ENCODE results near the gene ENDOU. TPM values are rescaled to one million over a fixed set of nuclear protein-coding genes. Genes with fewer than 3 reads are reported as not detected.

The ENDOU gene
- polyA plus RNA-seq, 2 of the 4 experiments (the other 2 are of a cell fraction), result not detected

DNA sequence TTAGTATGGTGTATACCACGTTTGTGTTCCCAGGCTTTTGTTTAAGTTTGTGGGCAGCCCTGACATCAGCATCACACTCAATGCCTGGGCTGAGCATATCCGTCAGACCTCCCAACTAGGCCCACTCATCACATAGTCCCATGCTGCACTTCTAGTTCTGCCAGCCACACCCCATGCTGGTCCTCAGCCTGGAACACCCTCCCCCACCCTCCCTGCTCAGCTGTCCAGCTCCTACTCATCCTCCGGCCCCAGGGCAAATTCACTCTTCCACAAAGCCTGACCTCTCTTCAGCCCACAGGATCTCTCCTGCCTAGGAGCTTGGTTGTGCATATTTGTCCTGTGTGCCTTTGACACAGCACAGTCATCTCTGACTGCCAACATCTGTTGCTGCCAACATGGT lies 3.9 kb upstream of the ENDOU start:
- no peak for FAIRE-seq
- Histone ChIP-seq H3K27ac (no peak overlapping the region), H3K9me3 (no peaks in the 10 kb centered on the region), H3K4me1 (no peaks in the 10 kb centered on the region), H3K4me2 (no peak overlapping the region), H3K4me3 (no peak overlapping the region)
- ChIA-PET POLR2A (no interaction called here), CTCF (interaction anchor here (2.5 to 43.9 kb wide), 4 partner anchors 12 to 109 kb away, joined by 10 to 1399 read pairs (median 269); partner anchors contain the start of gene SLC48A1)
- DNase-seq (ENCODE audit: low read depth in 1 of 2, low spot score in 1 of 2), result no peak
- WGBS (ENCODE audit: missing lambda C conversion rate), result 68% methylated on average over 3 of the region's 3 CpGs
- TF ChIP-seq ZC3H11A (IDR thresholded peaks at IDR 0.05) (no peak), CEBPB (IDR thresholded peaks at IDR 0.05) (no peak), NR3C1 (IDR thresholded peaks at IDR 0.05) (no peak), ZFP36 (IDR thresholded peaks at IDR 0.05; ENCODE audit: borderline replicate concordance, partially characterized antibody) (no peak), RFX5 (IDR thresholded peaks at IDR 0.05) (no peak), TFCP2L1 (CRISPR knock-in tag; IDR thresholded peaks at IDR 0.05) (no peak), SMC3 (IDR thresholded peaks at IDR 0.05) (no peak), BHLHE40 (IDR thresholded peaks at IDR 0.05; ENCODE audit: low read depth, low read length) (no peak)
- ATAC-seq, result no peak

DNA sequence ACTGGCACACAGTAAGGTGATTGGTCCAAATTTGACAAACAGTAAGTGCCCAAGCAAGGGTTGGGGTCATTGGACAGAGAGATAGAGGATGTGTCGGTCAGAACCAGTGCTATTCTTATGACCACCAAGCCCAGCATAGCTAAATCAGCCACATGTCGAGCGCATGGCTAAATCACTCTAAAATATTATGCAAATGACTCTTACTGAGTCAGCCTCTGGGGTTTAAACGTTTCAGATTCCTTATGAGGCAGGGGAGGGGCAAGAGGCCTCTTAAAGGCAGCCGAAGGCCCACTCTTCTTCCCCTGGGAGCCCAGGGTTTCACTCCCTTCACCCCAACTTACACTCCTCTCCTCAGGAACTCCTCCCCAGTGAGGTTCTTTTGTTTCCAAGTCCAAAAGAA lies 603 bp upstream of the ENDOU start:
- no peak for TF ChIP-seq RNF2 (IDR thresholded peaks at IDR 0.05; ENCODE audit: borderline replicate concordance, low read depth)
- Histone ChIP-seq H3K4me2 (no peak overlapping the region), H3K9me3 (no peaks in the 10 kb centered on the region), H3K4me3 (no peak overlapping the region), H3K27ac (no peak overlapping the region), H3K4me1 (no peaks in the 10 kb centered on the region)
- ATAC-seq (no peak), DNase-seq (ENCODE audit: low read depth in 1 of 2, low spot score in 1 of 2) (no peak), FAIRE-seq (no peak)
- ChIA-PET POLR2A (no interaction called here), CTCF (interaction anchor here (0.8 to 43.9 kb wide), 8 partner anchors 11 to 224 kb away, joined by 3 to 1399 read pairs (median 10); partner anchors contain the start of gene SLC48A1)
- 63% methylated on average over 4 of the region's 5 CpGs for WGBS (ENCODE audit: missing lambda C conversion rate)

DNA sequence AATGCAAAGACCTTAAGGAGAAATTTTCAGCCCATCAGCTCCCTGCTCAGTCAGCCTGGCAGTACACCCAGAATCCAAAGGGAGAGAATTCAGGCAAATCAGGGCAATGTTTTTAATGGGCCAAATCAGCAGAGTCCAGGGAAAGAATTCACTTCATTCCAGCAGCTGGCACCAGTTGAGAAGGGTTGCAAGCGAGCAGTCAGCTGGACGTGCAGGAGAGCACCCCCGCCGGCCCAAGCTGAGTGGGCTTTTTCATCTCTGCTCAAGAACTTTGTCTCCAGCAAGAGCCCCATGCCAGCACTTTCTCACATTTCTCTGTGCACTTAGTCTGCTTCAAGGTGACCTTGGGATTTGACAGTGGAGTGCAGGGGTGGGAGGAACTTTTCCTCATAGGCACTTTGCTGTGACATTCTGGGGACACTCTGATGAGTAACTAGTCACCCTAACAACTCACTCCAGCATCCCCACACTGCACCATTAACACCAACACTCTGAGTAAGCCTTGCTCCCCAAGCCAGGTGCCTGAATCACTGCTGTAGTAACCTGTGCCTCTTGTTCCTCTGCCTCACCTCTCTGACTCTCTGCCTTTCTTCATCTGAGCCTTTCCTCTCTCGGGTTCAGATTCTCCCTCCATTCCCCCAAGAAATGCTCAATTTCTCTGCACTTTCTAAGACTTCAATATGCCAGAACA lies 2.2 kb downstream of the ENDOU start:
- 77% methylated on average over 5 of the region's 5 CpGs for WGBS (ENCODE audit: missing lambda C conversion rate)

More for the DNA sequence above, 2.2 kb downstream of the ENDOU start:
- FAIRE-seq (no peak), ATAC-seq (no peak), DNase-seq (ENCODE audit: low read depth in 1 of 2, low spot score in 1 of 2) (no peak)
- Histone ChIP-seq H3K4me2 (no peak overlapping the region), H3K9me3 (no peaks in the 10 kb centered on the region), H3K27ac (no peak overlapping the region), H3K4me1 (no peaks in the 10 kb centered on the region), H3K4me3 (no peak overlapping the region)
- TF ChIP-seq NR3C1 (IDR thresholded peaks at IDR 0.05), result no peak
- no peak for TF ChIP-seq RARB (CRISPR knock-in tag; IDR thresholded peaks at IDR 0.05)
- TF ChIP-seq RCOR1 (IDR thresholded peaks at IDR 0.05; ENCODE audit: low read depth, low read length), result no peak
- no peak for TF ChIP-seq TFCP2L1 (CRISPR knock-in tag; IDR thresholded peaks at IDR 0.05)
- no peak for TF ChIP-seq EHMT2 (IDR thresholded peaks at IDR 0.05; ENCODE audit: low read depth)
- TF ChIP-seq SREBF2 (IDR thresholded peaks at IDR 0.05), result no peak
- TF ChIP-seq, protein P1, sequence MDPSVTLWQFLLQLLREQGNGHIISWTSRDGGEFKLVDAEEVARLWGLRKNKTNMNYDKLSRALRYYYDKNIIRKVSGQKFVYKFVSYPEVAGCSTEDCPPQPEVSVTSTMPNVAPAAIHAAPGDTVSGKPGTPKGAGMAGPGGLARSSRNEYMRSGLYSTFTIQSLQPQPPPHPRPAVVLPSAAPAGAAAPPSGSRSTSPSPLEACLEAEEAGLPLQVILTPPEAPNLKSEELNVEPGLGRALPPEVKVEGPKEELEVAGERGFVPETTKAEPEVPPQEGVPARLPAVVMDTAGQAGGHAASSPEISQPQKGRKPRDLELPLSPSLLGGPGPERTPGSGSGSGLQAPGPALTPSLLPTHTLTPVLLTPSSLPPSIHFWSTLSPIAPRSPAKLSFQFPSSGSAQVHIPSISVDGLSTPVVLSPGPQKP (IDR thresholded peaks at IDR 0.05; ENCODE audit: low read depth, low read length), result no peak
- TF ChIP-seq, protein P2, sequence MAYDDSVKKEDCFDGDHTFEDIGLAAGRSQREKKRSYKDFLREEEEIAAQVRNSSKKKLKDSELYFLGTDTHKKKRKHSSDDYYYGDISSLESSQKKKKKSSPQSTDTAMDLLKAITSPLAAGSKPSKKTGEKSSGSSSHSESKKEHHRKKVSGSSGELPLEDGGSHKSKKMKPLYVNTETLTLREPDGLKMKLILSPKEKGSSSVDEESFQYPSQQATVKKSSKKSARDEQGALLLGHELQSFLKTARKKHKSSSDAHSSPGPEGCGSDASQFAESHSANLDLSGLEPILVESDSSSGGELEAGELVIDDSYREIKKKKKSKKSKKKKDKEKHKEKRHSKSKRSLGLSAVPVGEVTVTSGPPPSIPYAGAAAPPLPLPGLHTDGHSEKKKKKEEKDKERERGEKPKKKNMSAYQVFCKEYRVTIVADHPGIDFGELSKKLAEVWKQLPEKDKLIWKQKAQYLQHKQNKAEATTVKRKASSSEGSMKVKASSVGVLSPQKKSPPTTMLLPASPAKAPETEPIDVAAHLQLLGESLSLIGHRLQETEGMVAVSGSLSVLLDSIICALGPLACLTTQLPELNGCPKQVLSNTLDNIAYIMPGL (CRISPR knock-in tag; IDR thresholded peaks at IDR 0.05; ENCODE audit: borderline replicate concordance), result no peak
- no peak for TF ChIP-seq CBX8 (IDR thresholded peaks at IDR 0.05)
- no peak for TF ChIP-seq RNF2 (IDR thresholded peaks at IDR 0.05; ENCODE audit: borderline replicate concordance, low read depth)
- no peak for TF ChIP-seq ZSCAN20 (CRISPR knock-in tag; IDR thresholded peaks at IDR 0.05)
- TF ChIP-seq TP53 (CRISPR knock-in tag; IDR thresholded peaks at IDR 0.05), result no peak
- TF ChIP-seq HOXB13 (CRISPR knock-in tag; IDR thresholded peaks at IDR 0.05; ENCODE audit: low read depth), result no peak
- TF ChIP-seq JUN (IDR thresholded peaks at IDR 0.05), result no peak
- TF ChIP-seq ZC3H11A (IDR thresholded peaks at IDR 0.05), result no peak
- TF ChIP-seq ESRRA (IDR thresholded peaks at IDR 0.05; ENCODE audit: borderline replicate concordance, low read length), result no peak
- no peak for TF ChIP-seq PHF8 (IDR thresholded peaks at IDR 0.05; ENCODE audit: borderline replicate concordance, low read depth)
- TF ChIP-seq, protein P3, sequence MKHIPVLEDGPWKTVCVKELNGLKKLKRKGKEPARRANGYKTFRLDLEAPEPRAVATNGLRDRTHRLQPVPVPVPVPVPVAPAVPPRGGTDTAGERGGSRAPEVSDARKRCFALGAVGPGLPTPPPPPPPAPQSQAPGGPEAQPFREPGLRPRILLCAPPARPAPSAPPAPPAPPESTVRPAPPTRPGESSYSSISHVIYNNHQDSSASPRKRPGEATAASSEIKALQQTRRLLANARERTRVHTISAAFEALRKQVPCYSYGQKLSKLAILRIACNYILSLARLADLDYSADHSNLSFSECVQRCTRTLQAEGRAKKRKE (CRISPR knock-in tag; IDR thresholded peaks at IDR 0.05; ENCODE audit: low read depth), result no peak
- TF ChIP-seq GATA3 (IDR thresholded peaks at IDR 0.05; ENCODE audit: borderline replicate concordance), result no peak
- ChIA-PET POLR2A (no interaction called here), CTCF (interaction anchor here (1.0 to 43.9 kb wide), 10 partner anchors 9 to 121 kb away, joined by 3 to 1399 read pairs (median 4); partner anchors contain the start of gene SLC48A1)

Measured in A549 (cell line).